ENCODE data around the gene CASP6.
"Not testable (repeated sequence)": the region's sequence is repeated elsewhere in the genome, so short reads cannot be mapped to it uniquely, and the experiment has no call there.

Gene CASP6

DNA sequence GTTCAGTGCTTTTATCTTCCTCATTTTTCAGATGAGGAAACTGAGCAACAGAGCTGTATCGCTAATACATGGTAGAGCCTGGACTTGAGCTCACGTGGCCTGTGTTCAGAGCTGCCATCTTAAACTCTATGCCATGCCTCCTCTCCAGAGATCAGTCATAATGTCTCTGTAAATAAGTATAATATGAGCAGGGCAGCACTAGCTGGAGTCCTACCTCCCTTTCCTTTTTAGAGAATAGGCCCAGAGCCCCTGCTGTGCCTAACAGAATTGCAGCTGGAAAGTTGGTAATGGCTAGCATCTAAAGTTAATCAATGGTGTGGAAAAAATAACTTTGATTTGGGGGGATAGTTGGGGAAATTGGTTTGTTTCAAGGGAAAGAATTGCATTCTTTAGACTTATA is 20.4 kb downstream of the CASP6 start:
- no peak for TF ChIP-seq ZFX (IDR thresholded peaks at IDR 0.05; ENCODE audit: borderline replicate concordance)
- TF ChIP-seq, protein P1, sequence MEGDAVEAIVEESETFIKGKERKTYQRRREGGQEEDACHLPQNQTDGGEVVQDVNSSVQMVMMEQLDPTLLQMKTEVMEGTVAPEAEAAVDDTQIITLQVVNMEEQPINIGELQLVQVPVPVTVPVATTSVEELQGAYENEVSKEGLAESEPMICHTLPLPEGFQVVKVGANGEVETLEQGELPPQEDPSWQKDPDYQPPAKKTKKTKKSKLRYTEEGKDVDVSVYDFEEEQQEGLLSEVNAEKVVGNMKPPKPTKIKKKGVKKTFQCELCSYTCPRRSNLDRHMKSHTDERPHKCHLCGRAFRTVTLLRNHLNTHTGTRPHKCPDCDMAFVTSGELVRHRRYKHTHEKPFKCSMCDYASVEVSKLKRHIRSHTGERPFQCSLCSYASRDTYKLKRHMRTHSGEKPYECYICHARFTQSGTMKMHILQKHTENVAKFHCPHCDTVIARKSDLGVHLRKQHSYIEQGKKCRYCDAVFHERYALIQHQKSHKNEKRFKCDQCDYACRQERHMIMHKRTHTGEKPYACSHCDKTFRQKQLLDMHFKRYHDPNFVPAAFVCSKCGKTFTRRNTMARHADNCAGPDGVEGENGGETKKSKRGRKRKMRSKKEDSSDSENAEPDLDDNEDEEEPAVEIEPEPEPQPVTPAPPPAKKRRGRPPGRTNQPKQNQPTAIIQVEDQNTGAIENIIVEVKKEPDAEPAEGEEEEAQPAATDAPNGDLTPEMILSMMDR (IDR thresholded peaks at IDR 0.05), result no peak
- H3K27ac ChIP-seq, result no peak overlapping the region

DNA sequence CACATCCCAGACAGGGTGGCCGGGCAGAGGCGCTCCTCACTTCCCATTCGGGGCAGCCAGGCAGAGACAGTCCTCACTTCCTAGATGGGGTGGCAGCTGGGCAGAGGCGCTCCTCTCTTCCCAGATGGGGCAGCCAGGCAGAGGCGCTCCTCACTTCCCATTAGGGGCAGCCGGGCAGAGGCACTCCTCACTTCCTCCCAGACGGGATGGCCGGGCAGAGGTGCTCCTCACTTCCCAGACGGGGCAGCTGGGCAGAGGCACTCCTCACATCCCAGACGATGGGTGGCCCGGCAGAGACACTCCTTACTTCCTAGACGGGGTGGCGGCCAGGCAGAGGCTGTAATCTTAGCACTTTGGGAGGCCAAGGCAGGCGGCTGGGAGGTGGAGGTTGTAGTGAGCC is 24.3 kb downstream of the CASP6 start:
- not testable (repeated sequence) for H3K27ac ChIP-seq

DNA sequence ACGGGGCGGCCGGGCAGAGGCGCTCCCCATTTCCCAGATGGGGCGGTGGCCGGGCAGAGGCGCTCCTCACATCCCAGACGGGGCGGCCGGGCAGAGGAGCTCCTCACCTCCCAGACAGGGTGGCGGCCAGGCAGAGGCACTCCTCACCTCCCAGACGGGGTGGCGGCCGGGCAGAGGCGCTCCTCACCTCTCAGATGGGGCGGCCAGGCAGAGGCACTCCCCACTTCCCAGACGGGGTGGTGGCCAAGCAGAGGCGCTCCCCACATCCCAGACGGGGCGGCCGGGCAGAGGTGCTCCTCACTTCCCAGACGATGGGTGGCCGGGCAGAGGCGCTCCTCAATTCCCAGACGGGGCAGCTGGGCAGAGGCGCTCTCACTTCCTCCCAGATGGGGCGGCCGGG is 24.8 kb downstream of the CASP6 start:
- not testable (repeated sequence) for H3K27ac ChIP-seq

DNA sequence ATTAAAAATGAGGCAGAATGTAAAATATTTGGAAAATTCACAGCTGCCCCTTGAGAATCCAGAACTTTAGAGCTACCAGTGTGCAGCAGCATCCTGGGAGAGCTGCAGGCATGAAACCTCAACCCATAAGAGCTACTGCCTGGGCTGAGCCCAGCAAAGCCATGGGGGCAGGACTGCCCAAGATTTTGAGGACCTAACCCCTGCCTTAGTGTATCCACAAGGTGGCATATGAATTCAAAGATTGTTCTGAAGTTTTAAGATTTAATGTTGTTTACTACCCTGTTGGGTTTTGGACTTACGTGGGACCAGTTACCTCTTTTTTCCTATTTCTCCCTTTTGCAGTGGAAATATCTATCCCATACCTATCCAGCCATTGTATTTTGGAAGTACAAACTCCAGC is 26.4 kb downstream of the CASP6 start:
- TF ChIP-seq ZFX (IDR thresholded peaks at IDR 0.05; ENCODE audit: borderline replicate concordance), result no peak
- TF ChIP-seq, protein P1 (IDR thresholded peaks at IDR 0.05), result no peak
- H3K27ac ChIP-seq, result no peak overlapping the region

DNA sequence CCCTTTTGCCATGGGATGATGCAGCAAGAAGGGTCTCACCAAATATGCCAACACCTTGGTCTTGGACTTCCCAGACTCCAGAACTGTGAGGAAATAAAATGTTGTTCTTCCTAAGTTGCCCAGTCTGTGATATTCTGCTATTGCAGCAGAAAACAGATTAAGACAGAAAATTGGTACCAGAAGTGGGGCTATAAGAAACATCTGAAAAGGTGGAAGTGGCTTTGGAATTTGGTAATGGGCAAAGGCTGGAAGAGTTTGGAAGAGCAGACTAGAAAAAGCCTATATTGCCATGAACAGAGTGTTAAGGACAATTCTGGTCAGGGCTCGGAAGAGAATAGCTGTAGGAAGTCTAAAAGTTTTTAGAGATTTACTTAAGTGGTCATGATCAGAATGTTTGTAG is 27.4 kb downstream of the CASP6 start:
- TF ChIP-seq, protein P1 (IDR thresholded peaks at IDR 0.05), result no peak
- no peak for TF ChIP-seq ZFX (IDR thresholded peaks at IDR 0.05; ENCODE audit: borderline replicate concordance)
- H3K27ac ChIP-seq, result no peak overlapping the region

DNA sequence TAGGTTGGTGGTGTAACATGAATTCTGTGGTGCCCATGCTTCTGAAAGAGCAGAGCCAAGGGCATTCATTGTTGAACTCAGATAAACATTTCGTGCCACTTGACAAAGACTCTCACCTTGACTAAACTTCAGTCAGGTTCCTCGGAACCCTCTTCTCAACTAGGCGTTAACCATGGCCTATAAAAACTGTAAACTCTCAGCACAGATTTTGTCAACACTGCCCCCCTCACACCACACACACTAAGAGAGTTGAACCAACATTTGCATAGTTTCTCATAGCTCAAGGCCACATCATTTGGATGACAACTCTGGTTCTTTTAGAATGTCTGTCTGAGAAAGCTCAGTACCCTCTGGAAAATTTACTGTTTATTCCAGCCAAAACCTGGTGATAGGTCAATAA is 28.1 kb downstream of the CASP6 start:
- TF ChIP-seq, protein P1 (IDR thresholded peaks at IDR 0.05), result no peak
- no peak for TF ChIP-seq ZFX (IDR thresholded peaks at IDR 0.05; ENCODE audit: borderline replicate concordance)
- H3K27ac ChIP-seq, result no peak overlapping the region

DNA sequence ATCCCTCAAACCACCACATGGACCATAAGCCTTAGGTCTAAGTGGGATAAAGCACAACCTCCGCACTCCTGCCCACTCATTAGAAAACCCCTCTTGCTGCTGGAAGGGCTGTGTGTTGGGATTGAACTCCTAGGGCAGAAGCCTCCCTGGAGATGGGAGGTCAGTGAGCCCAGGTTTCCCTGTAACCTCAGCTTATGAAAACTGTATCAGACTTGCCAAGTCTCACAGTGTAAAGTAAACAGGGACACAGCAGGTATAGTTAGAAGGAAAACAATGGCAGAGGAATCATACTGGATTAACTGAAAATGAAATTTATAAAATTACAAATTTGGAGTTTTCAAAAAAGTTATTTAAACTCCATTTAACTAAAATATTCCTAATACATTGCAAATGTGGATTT is 29.9 kb downstream of the CASP6 start:
- TF ChIP-seq, protein P1 (IDR thresholded peaks at IDR 0.05), result no peak
- no peak for TF ChIP-seq ZFX (IDR thresholded peaks at IDR 0.05; ENCODE audit: borderline replicate concordance)
- no peak overlapping the region for H3K27ac ChIP-seq

DNA sequence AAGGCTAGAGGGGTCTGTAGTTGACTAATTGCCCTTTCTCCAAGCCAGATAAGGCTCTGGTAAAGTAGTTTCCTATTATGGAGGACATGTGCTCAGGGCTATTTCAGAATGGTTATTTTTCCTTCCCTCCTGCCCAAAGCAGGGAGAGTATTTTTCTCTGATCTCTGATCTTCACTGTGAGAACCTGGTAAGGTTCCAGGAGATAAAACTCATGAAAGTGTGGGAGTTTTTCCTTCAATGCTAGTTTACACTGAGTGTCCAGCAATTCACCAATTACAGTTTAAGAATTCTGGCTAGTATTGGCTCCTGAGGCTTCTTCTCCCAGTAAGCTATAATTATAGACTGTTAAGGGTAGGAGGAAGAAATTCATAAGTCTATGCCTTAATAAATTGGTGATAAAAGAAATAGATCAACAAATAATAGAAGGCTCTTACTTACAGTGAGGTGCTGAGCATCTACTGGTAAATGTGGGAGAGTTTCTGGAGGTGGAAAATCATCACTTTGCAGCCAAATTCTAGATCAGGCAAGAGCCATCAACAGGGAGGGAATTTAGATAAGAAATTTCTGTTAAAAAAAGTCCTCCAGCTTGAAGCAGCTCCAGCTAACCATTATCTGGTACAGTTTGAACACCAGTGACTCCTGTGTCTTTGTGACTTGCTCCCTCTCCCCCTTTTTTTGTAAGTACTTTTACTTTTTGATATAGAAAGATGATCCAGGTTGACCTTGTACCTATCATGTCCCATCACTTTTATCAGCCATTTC is 30.9 kb downstream of the CASP6 start:
- no peak overlapping the region for H3K27ac ChIP-seq
- TF ChIP-seq, protein P1 (IDR thresholded peaks at IDR 0.05), result no peak
- TF ChIP-seq ZFX (IDR thresholded peaks at IDR 0.05; ENCODE audit: borderline replicate concordance), result no peak
